Hematopoietic multipotent progenitor cell (in vitro differentiated cells): ENCODE measurements around the gene SEPTIN8. TPM values are rescaled to one million over a fixed set of nuclear protein-coding genes. Genes with fewer than 3 reads are reported as not detected.

Experiments
- DNase-seq, 3 donors: peaks; one replicate each; pipeline ENCODE4 v3.0.0-alpha.2; 2011 to 2015; ENCODE audit warnings: low read depth in 2 of 3, low spot score in 2 of 3
- total RNA-seq: library from RNA; depleted of rRNA; stranded (reverse); fragments of >200 nt; gene quantifications from one replicate; pipeline ENCODE4 v1.2.3, GENCODE V29; 2012

SEPTIN8 gene
- total RNA-seq, 1 donor = 5.4 TPM

DNA sequence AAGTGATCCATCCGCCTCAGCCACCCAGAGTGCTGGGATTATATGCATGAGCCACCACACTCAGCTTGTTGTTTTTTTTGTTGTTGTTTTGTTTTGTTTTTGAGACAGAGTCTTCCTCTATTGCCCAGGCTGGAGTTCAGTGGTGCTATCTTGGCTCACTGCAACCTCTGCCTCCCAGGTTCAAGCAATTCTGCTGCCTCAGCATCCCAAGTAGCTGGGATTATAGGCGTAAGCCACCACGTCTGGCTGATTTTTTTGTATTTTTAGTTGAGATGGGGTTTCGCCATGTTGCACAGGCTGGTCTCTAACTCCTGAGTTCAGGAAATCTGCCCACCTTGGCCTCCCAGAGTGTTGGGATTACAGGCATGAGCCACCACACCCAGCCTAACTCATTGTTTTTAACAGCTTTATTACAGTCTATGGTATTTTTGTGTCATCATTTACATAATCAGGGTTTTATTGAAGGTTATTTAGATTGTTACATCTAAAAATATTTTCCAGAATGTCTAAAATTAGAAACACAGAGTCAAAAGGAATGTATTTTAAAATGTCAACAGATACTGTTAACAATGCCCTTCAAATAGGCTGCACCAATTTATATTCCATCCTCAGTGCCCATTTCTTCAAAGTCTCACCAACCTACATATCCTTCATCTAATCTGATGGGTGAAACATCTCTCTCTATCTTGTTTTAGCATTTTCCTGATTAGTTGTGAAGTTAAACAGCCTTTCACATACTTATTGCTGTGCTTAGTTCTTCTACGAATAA lies 58.3 kb downstream of the SEPTIN8 start:
- DNase-seq = no peak

DNA sequence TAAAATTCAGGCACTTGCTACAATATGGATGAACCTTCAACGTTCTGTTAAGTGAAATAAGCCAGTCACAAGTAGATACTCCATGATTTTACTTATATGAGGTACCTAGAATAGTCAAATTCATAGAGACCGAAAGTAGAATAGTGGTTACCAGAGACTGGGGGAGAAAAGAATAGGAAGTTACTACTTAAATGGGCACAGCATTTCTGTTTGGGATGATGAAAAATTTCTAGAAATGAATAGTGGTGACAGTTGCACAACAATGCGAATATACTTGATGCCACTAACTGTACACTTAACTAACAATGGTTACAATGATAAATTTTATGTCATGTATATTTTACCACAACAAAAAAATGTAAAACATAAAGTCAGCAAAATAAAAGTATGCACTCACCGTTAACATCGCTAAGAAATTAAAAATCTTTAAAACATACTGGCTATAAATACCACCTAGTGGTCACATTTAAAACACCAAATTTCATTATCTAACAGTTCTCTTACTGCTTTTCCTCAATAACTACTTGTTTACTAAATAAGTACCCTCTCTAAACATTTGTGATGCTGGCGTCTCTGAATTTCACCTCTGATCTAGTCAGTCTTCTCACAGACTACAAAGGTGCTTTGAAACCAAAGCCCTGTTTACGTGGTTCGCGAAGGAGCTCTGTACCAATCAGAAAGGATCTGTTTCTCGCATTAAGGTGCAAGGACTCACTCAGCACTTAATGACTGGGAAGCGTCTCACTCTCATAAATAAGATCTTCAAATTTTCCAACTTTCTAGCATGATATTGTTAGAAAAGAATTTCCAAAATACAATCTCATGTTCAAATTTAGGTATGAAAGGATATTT lies 62.4 kb downstream of the SEPTIN8 start:
- DNase-seq = peak in 1 of 3 donors; percentile 36

GRCh38 chr5:132708645-132709044 lies 68.4 kb downstream of the SEPTIN8 start:
- DNase-seq = no peak

- no peak for DNase-seq
Measured at GRCh38 chr5:132704875-132705274, 72.2 kb downstream of the SEPTIN8 start.

Other genes starting within 250 kb of the SEPTIN8 start
- not detected for gene IL5, start 233.7 kb downstream of the SEPTIN8 start, total RNA-seq
- gene RAD50, start 220.3 kb downstream of the SEPTIN8 start, total RNA-seq = 9.7 TPM
- gene IL13, start 119.1 kb downstream of the SEPTIN8 start, total RNA-seq = under 0.01 TPM
- gene IL4, start 103.2 kb downstream of the SEPTIN8 start, total RNA-seq = not detected
- gene KIF3A, start 39.7 kb downstream of the SEPTIN8 start, total RNA-seq = 1.1 TPM
- 0.27 TPM for gene CCNI2, start 29.8 kb downstream of the SEPTIN8 start, total RNA-seq
- gene SOWAHA, start 36.1 kb upstream of the SEPTIN8 start, total RNA-seq = not detected
- gene SHROOM1, start 53.4 kb upstream of the SEPTIN8 start, total RNA-seq = 0.54 TPM
- gene GDF9, start 89.2 kb upstream of the SEPTIN8 start, total RNA-seq = 0.54 TPM
- gene UQCRQ, start 89.4 kb upstream of the SEPTIN8 start, total RNA-seq = 81.6 TPM
- 0.81 TPM for gene LEAP2, start 96.4 kb upstream of the SEPTIN8 start, total RNA-seq
- gene AFF4, start 186.4 kb upstream of the SEPTIN8 start, total RNA-seq = 28.8 TPM
- gene ZCCHC10, start 249.3 kb upstream of the SEPTIN8 start, total RNA-seq = 9.2 TPM